ENCODE measurements around the gene KANK3. TPM values are rescaled to one million over a fixed set of nuclear protein-coding genes. Genes with fewer than 3 reads are reported as not detected.
A peak's percentile ranks its signal among the peaks of the same experiment; 100 is the strongest.
"Not testable (repeated sequence)": the region's sequence is repeated elsewhere in the genome, so short reads cannot be mapped to it uniquely, and the experiment has no call there.

KANK3 gene
- total RNA-seq, 2 experiments from 2014 or later, result 3.4 to 3.5 TPM

DNA sequence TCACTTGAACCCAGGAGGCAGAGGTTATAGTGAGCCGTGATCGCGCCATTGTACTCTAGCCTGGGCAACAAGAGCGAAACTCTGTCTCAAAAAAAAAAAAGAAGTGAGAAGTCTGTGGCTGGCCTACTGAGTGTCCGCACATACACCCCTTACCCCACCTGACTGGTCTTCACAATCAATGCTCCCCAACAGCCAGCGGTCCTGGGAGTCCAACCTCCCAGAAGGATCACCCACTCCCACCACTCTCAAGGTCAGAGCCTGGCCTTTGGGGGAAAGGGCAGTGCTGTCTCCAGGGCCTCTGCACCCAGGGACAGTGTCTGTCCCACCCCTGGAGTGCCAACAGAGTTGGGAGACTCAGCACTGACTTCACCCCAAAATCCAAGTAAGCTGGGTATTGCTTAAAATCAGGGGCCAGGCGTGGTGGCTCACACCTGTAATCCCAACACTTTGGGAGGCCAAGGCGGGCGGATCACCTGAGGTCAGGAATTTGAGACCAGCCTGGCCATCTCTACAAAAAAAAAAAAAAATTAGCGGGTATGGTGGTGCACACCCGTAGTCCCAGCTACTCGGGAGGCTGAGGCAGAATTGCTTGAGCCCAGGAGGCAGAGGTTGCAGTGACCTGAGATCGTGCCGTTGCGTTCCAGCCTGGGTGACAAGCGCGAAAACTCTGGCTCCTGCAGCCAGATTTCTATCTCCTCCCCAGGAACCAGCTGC lies 32.6 kb downstream of the KANK3 start:
- Mint-ChIP-seq H3K27me3 (ENCODE audit: low read depth) (no peaks in the 10 kb centered on the region), H3K9me3 (ENCODE audit: insufficient read depth) (no peaks in the 10 kb centered on the region), H3K36me3 (ENCODE audit: low read depth) (peaks cover 33% of the 10 kb centered on the region), H3K27ac (no peak overlapping the region), H3K4me1 (ENCODE audit: low read depth) (peaks cover 32% of the 10 kb centered on the region), H3K4me3 (no peak overlapping the region)
- ChIA-PET CTCF (interaction anchor here (1.3 kb wide), 1 partner anchor 41 kb away, joined by 3 read pairs; no protein-coding TSS in a partner anchor), POLR2A (interaction anchor here (0.6 to 3.0 kb wide), 3 partner anchors 9 to 163 kb away, joined by 4 to 13 read pairs (median 6); partner anchors contain the start of genes NDUFA7 and RPS28)
- DNase-seq, result peak; percentile 16
- ATAC-seq, result no peak

DNA sequence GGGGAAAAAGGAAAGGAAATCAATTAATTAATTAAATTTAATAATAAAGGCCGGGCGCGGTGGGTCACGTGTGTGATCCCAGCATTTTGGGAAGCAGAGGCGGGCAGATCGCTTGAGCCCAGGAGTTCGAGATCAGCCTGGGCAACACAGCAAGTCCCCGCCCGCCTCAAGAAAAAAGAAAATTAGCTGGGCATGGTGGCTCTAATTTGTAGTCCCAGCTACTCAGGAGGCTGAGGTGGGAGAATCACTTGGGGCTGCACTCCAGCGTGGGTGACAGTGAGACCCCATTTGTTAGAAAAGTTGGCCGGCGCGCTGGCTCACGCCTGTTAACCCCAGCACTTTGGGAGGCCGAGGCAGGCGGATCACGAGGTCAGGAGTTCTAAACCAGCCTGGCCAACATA lies 34.2 kb downstream of the KANK3 start:
- no peak for ATAC-seq
- ChIA-PET POLR2A (interaction anchor here (0.6 to 3.0 kb wide), 3 partner anchors 13 to 473 kb away, joined by 3 to 13 read pairs (median 3); partner anchors contain the start of genes NDUFA7 and RPS28), CTCF (no interaction called here)
- Mint-ChIP-seq H3K4me1 (ENCODE audit: low read depth) (peaks cover 39% of the 10 kb centered on the region), H3K9me3 (ENCODE audit: insufficient read depth) (no peaks in the 10 kb centered on the region), H3K36me3 (ENCODE audit: low read depth) (peaks cover 31% of the 10 kb centered on the region), H3K27ac (peak overlapping the region; percentile 97), H3K27me3 (ENCODE audit: low read depth) (no peaks in the 10 kb centered on the region), H3K4me3 (peak overlapping the region; percentile 96)
- no peak for DNase-seq

DNA sequence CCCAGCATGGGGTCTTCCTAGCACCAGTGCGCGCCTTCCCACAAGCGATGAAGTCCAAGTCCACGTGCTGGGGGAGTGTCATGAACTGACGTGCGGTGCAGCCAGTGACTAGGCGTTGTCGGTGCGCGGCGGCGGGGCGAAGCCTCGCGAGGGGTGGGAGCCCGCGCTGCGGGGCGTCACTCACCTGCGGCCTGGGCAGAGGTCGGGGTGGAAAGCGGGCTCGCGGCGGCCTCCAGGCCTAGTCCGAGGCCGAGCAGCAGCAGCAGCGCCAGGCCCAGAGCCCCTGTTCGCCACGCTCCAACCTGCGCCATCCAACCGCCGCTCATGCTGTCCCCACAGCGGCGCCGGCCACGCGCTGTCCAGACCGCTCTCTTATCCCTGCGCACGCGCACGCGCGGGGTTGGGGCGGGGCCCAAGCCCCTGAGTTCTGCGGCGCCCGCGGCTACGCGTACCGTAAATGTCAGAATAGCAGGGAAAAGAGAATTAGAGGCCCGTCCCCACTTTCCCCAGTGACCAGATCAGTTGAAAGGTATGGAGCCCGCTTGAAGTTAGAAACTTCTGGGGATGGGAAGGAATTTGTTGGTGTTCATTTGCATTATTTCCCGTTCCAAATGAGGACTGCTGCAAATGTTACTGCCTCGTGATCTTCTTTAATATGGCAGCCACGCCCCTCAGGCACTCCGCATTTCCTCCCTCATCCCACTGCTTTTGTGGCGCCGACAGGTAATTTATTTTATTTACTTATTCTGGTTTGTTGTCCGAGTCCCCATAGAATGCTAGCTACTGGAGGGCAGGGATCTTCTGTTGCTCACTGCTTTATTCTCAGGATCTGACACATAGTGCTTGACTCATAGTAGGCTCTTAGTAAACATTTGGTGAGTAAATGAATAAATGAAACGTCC lies 34.8 kb downstream of the KANK3 start, which contains the start of gene CD320:
Gene CD320, minus strand, starts transcription at position 394 of the 902 bp plus-strand sequence. Its CDS starts 68 bp downstream, at position 326.
- CTCF ChIA-PET, result no interaction called here

GRCh38 chr19:8307400-8307964 lies 35.6 kb downstream of the KANK3 start:
- H3K9me3 Mint-ChIP-seq (ENCODE audit: insufficient read depth), result no peaks in the 10 kb centered on the region
- peak overlapping the region; percentile 97 for H3K27ac Mint-ChIP-seq
- ATAC-seq (no peak), DNase-seq (no peak)
- POLR2A ChIA-PET, result interaction anchor here (0.9 kb wide), 1 partner anchor 187 kb away, joined by 3 read pairs; no protein-coding TSS in a partner anchor
- peaks cover 32% of the 10 kb centered on the region for H3K36me3 Mint-ChIP-seq (ENCODE audit: low read depth)
- peak overlapping the region; percentile 96 for H3K4me3 Mint-ChIP-seq
- peaks cover 39% of the 10 kb centered on the region for H3K4me1 Mint-ChIP-seq (ENCODE audit: low read depth)
- CTCF ChIA-PET, result no interaction called here
- H3K27me3 Mint-ChIP-seq (ENCODE audit: low read depth), result no peaks in the 10 kb centered on the region

More for the DNA sequence above, 34.8 kb downstream of the KANK3 start, which contains the start of gene CD320:
- Mint-ChIP-seq H3K4me1 (ENCODE audit: low read depth) (peaks cover 39% of the 10 kb centered on the region), H3K27ac (peak within 1 kb of the TSS; percentile 97), H3K4me3 (peak within 1 kb of the TSS; percentile 96), H3K9me3 (ENCODE audit: insufficient read depth) (no peaks in the 10 kb centered on the region), H3K36me3 (ENCODE audit: low read depth) (peaks cover 32% of the 10 kb centered on the region), H3K27me3 (ENCODE audit: low read depth) (no peaks in the 10 kb centered on the region)
- POLR2A ChIA-PET, result interaction anchor here (1.0 kb wide), 1 partner anchor 13 kb away, joined by 3 read pairs; the partner anchor contains the start of genes NDUFA7 and RPS28
- DNase-seq (peak; percentile 91), ATAC-seq (peak; percentile 94)

- POLR2A ChIA-PET, result interaction anchor here (0.9 to 1.5 kb wide), 2 partner anchors 14 to 188 kb away, joined by 3 to 4 read pairs; partner anchors contain the start of genes NDUFA7 and RPS28
- CTCF ChIA-PET, result interaction anchor here (1.7 kb wide), 1 partner anchor 11 kb away, joined by 4 read pairs; no protein-coding TSS in a partner anchor
- peak; percentile 19 for DNase-seq
Observed at GRCh38 chr19:8306235-8307054, 36.6 kb downstream of the KANK3 start.

DNA sequence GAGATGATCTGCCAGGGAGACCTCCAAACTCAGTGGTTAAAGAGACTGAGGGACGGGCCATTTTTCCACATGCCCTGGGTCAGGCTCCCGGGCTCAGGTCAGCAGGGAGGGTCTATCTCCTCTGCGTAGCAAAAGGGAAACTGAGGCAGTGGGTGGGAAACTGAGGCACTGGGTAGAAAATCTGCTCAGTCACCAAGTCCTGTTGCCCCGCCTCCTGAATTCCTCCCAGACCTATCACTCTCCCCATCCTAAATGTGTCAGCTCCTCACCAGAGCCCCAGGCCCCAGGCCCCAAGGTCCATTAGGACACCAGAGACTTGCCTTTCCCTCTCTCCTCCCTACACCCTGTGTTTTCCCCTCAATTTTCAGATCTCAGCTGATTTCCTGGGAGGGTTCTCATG lies 37.3 kb downstream of the KANK3 start:
- H3K27ac Mint-ChIP-seq, result peak overlapping the region; percentile 52
- ATAC-seq (no peak), DNase-seq (peak; percentile 18)
- H3K4me1 Mint-ChIP-seq (ENCODE audit: low read depth), result peaks cover 39% of the 10 kb centered on the region
- CTCF ChIA-PET, result interaction anchor here (1.7 kb wide), 1 partner anchor 12 kb away, joined by 4 read pairs; no protein-coding TSS in a partner anchor
- POLR2A ChIA-PET, result interaction anchor here (1.5 kb wide), 1 partner anchor 15 kb away, joined by 4 read pairs; the partner anchor contains the start of genes NDUFA7 and RPS28
- no peak overlapping the region for H3K4me3 Mint-ChIP-seq
- H3K27me3 Mint-ChIP-seq (ENCODE audit: low read depth), result no peaks in the 10 kb centered on the region
- peaks cover 27% of the 10 kb centered on the region for H3K36me3 Mint-ChIP-seq (ENCODE audit: low read depth)
- no peaks in the 10 kb centered on the region for H3K9me3 Mint-ChIP-seq (ENCODE audit: insufficient read depth)

More at GRCh38 chr19:8306235-8307054, 36.6 kb downstream of the KANK3 start:
- no peak for ATAC-seq
- Mint-ChIP-seq H3K4me1 (ENCODE audit: low read depth) (peaks cover 39% of the 10 kb centered on the region), H3K4me3 (peak overlapping the region; percentile 96), H3K27ac (peak overlapping the region; percentile 97), H3K36me3 (ENCODE audit: low read depth) (peaks cover 29% of the 10 kb centered on the region), H3K27me3 (ENCODE audit: low read depth) (no peaks in the 10 kb centered on the region), H3K9me3 (ENCODE audit: insufficient read depth) (no peaks in the 10 kb centered on the region)

DNA sequence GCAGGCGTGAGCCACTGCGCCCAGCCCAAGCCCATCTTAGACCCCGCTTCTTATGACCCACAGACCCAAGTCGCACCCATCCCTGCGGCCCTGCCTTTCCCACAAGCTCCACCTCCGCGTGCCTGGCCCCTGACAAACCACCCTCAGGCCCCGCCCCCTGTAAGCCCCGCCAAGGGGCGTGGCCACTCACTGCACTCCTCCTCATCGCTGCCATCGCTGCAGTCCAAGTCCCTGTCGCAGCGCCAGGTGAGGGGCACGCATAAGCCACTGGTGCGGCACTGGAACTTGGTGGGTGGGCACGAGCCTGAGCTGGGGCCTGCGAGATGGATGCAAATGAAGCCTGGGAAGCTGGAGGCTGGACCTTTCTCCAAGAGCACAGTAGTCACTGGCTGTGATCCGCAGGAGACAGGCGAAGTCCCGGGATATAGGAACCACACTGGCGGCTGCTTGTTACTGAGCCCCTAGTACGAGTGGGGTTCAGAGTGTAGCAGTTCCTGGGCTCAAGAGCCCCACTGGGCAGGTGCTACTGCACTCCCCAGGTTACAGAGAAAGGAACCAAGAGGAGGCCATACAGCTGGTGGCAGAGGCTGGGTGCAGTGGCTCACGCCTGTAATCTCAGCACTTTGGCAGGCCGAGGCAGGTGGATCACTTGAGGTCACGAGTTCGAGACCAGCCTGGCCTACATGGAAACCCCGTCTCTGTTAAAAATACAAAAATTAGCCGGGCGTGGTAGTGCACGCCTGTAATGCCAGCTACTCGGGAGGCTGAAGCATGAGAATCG lies 38.0 kb downstream of the KANK3 start:
- DNase-seq, result peak; percentile 29
- POLR2A ChIA-PET, result interaction anchor here (1.5 kb wide), 1 partner anchor 16 kb away, joined by 4 read pairs; the partner anchor contains the start of genes NDUFA7 and RPS28
- peaks cover 23% of the 10 kb centered on the region for H3K36me3 Mint-ChIP-seq (ENCODE audit: low read depth)
- peaks cover 39% of the 10 kb centered on the region for H3K4me1 Mint-ChIP-seq (ENCODE audit: low read depth)
- CTCF ChIA-PET, result interaction anchor here (1.7 kb wide), 1 partner anchor 13 kb away, joined by 4 read pairs; no protein-coding TSS in a partner anchor
- H3K27me3 Mint-ChIP-seq (ENCODE audit: low read depth), result no peaks in the 10 kb centered on the region
- no peaks in the 10 kb centered on the region for H3K9me3 Mint-ChIP-seq (ENCODE audit: insufficient read depth)
- no peak for ATAC-seq
- no peak overlapping the region for H3K4me3 Mint-ChIP-seq
- no peak overlapping the region for H3K27ac Mint-ChIP-seq

GRCh38 chr19:8302734-8303133 lies 40.3 kb downstream of the KANK3 start:
- Mint-ChIP-seq H3K4me3 (no peak overlapping the region), H3K27ac (no peak overlapping the region), H3K36me3 (ENCODE audit: low read depth) (peaks cover 12% of the 10 kb centered on the region), H3K4me1 (ENCODE audit: low read depth) (peaks cover 29% of the 10 kb centered on the region), H3K9me3 (ENCODE audit: insufficient read depth) (no peaks in the 10 kb centered on the region), H3K27me3 (ENCODE audit: low read depth) (no peaks in the 10 kb centered on the region)
- peak; percentile 12 for DNase-seq
- ChIA-PET POLR2A (no interaction called here), CTCF (no interaction called here)
- no peak for ATAC-seq

DNA sequence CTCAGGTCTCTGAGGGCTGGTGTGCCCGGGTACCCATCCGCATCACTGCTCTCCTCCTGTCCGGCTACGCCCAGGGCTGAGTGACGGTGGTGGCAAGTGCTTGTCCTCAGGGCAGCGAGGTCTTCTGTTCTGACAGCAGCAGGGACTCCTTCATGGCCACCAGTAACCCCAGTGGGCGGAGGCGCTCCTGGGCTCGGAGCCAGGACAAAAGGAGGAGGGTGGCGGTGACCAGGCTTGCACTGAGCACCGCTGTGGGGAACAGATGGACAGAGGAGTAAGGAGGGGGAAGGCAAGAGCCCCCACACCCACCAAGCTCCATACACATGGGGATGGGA lies 40.7 kb downstream of the KANK3 start:
- DNase-seq (no peak), ATAC-seq (no peak)
- Mint-ChIP-seq H3K4me3 (no peak overlapping the region), H3K9me3 (ENCODE audit: insufficient read depth) (no peaks in the 10 kb centered on the region), H3K4me1 (ENCODE audit: low read depth) (peaks cover 25% of the 10 kb centered on the region), H3K36me3 (ENCODE audit: low read depth) (peaks cover 10% of the 10 kb centered on the region), H3K27me3 (ENCODE audit: low read depth) (no peaks in the 10 kb centered on the region), H3K27ac (no peak overlapping the region)
- POLR2A ChIA-PET, result no interaction called here
- CTCF ChIA-PET, result no interaction called here

GRCh38 chr19:8291337-8291736 lies 51.7 kb downstream of the KANK3 start:
- H3K27ac Mint-ChIP-seq; H3K4me1 Mint-ChIP-seq (ENCODE audit: low read depth); CTCF ChIA-PET; DNase-seq; H3K27me3 Mint-ChIP-seq (ENCODE audit: low read depth); H3K9me3 Mint-ChIP-seq (ENCODE audit: insufficient read depth); H3K36me3 Mint-ChIP-seq (ENCODE audit: low read depth); POLR2A ChIA-PET; H3K4me3 Mint-ChIP-seq: not testable (repeated sequence)
- peak; percentile 34 for ATAC-seq

Data from activated CD8-positive, alpha-beta T cell treated with anti-CD3 and anti-CD28 coated beads, Interleukin-2, amount 10 ng/mL, durations not matched to agents 7 days and 5 days (primary cell).